Measurements from ENCODE around the gene CDK16. TPM values are rescaled to one million over a fixed set of nuclear protein-coding genes. Genes with fewer than 3 reads are reported as not detected.

CDK16 gene
- total and polyA plus RNA-seq, 7 donors, result 104 to 192 (median 150) TPM

- no peak for DNase-seq
- ATAC-seq, result no peak
- Histone ChIP-seq H3K4me3 (no peak overlapping the region), H3K36me3 (ENCODE audit: insufficient read depth in 1 of 2, low read depth in 1 of 2) (peaks cover 0 to 15% of the 10 kb centered on the region in 2 donors), H3K27ac (no peak overlapping the region), H3K27me3 (ENCODE audit: insufficient read depth in 3 of 3, low read length in 2 of 3) (no peaks in the 10 kb centered on the region), H3K4me1 (peaks cover 5% of the 10 kb centered on the region), H3K9me3 (no peaks in the 10 kb centered on the region)
- TF ChIP-seq, protein P1, sequence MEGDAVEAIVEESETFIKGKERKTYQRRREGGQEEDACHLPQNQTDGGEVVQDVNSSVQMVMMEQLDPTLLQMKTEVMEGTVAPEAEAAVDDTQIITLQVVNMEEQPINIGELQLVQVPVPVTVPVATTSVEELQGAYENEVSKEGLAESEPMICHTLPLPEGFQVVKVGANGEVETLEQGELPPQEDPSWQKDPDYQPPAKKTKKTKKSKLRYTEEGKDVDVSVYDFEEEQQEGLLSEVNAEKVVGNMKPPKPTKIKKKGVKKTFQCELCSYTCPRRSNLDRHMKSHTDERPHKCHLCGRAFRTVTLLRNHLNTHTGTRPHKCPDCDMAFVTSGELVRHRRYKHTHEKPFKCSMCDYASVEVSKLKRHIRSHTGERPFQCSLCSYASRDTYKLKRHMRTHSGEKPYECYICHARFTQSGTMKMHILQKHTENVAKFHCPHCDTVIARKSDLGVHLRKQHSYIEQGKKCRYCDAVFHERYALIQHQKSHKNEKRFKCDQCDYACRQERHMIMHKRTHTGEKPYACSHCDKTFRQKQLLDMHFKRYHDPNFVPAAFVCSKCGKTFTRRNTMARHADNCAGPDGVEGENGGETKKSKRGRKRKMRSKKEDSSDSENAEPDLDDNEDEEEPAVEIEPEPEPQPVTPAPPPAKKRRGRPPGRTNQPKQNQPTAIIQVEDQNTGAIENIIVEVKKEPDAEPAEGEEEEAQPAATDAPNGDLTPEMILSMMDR (IDR thresholded peaks at IDR 0.05), result no peak
- 44 to 76% (median 73%) methylated on average over 4 of the region's 4 CpGs for WGBS, 3 donors
- intact Hi-C loops (cut with DNase I), result no loop called here
Measured at GRCh38 chrX:47235691-47236103, 17.2 kb downstream of the CDK16 start.

DNA sequence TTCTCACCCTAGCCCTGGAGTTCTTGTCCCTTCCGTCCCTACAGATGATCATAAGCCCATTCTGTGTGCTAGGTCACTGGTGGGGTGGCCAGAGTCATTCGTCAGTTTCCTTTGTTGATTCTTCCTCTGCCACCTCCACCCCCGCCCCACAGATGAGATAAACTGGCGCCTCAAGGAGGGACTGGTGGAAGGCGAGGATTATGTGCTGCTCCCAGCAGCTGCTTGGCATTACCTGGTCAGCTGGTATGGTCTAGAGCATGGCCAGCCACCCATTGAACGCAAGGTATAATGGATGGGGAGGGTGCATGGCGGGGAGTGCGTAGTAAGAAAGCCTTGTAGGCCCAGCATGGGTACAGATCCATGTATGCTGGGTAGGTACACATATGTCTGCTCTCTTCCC, 20.7 kb downstream of the CDK16 start:
- Histone ChIP-seq H3K4me1 (no peaks in the 10 kb centered on the region), H3K27ac (no peak overlapping the region), H3K36me3 (ENCODE audit: insufficient read depth in 1 of 2, low read depth in 1 of 2) (peaks cover 0 to 45% of the 10 kb centered on the region in 2 donors), H3K4me3 (no peak overlapping the region), H3K27me3 (ENCODE audit: insufficient read depth in 3 of 3, low read length in 2 of 3) (no peaks in the 10 kb centered on the region), H3K9me3 (no peaks in the 10 kb centered on the region)
- 93 to 99% (median 94%) methylated on average over 8 of the region's 8 CpGs for whole genome bisulfite sequencing, 3 donors
- ATAC-seq, result no peak
- no peak for DNase-seq
- TF ChIP-seq, protein P1 (IDR thresholded peaks at IDR 0.05), result no peak
- intact Hi-C loops (cut with DNase I), result no loop called here

- H3K4me1 ChIP-seq, result no peaks in the 10 kb centered on the region
- TF ChIP-seq, protein P1 (IDR thresholded peaks at IDR 0.05), result no peak
- no peak for ATAC-seq
- H3K27ac ChIP-seq, result no peak overlapping the region
- intact Hi-C loops (cut with DNase I), result no loop called here
- WGBS, 3 donors, result 97 to 98% (median 97%) methylated on average over 12 of the region's 12 CpGs
- no peaks in the 10 kb centered on the region for H3K9me3 ChIP-seq
- no peaks in the 10 kb centered on the region for H3K27me3 ChIP-seq (ENCODE audit: insufficient read depth in 3 of 3, low read length in 2 of 3)
- DNase-seq, result no peak
- peaks cover 0 to 54% of the 10 kb centered on the region in 2 donors for H3K36me3 ChIP-seq (ENCODE audit: insufficient read depth in 1 of 2, low read depth in 1 of 2)
- H3K4me3 ChIP-seq, result no peak overlapping the region
Measured at GRCh38 chrX:47239898-47240545, 21.5 kb downstream of the CDK16 start.

GRCh38 chrX:47240619-47241018, 22.1 kb downstream of the CDK16 start:
- WGBS, 3 donors, result 86 to 89% (median 89%) methylated on average over 7 of the region's 7 CpGs
- intact Hi-C loops (cut with DNase I), result no loop called here
- no peaks in the 10 kb centered on the region for H3K27me3 ChIP-seq (ENCODE audit: insufficient read depth in 3 of 3, low read length in 2 of 3)
- H3K4me3 ChIP-seq, result no peak overlapping the region
- no peaks in the 10 kb centered on the region for H3K9me3 ChIP-seq
- DNase-seq (no peak), ATAC-seq (no peak)
- no peaks in the 10 kb centered on the region for H3K4me1 ChIP-seq
- no peak overlapping the region for H3K27ac ChIP-seq
- H3K36me3 ChIP-seq (ENCODE audit: insufficient read depth in 1 of 2, low read depth in 1 of 2), result peaks cover 0 to 60% of the 10 kb centered on the region in 2 donors
- TF ChIP-seq, protein P1 (IDR thresholded peaks at IDR 0.05), result no peak
